AG04450 (cell line): Measurements from ENCODE around the gene PIAS1. TPM values are rescaled to one million over a fixed set of nuclear protein-coding genes. Genes with fewer than 3 reads are reported as not detected.

ENCODE experiments used
- CTCF ChIA-PET: fragments of 300-600, 350-600 bp; formaldehyde crosslinking; extraction: SDS; loops from one replicate; lab custom pipeline; 2022; ENCODE audit warnings: antibody characterized with exemption, inconsistent platforms; lab: Charles Lee
- POLR2A ChIA-PET: fragments of 350-600 bp; formaldehyde crosslinking; extraction: SDS; loops from one replicate; lab custom pipeline; 2021; ENCODE audit warnings: antibody characterized with exemption, inconsistent platforms; lab: Yijun Ruan, JAX
- DNase-seq: peaks from one replicate; pipeline ENCODE4 v3.0.0-alpha.2; 2011; ENCODE audit warnings: low read depth, low spot score
- H3K27ac ChIP-seq: one replicate; pipeline ENCODE4 v1.5.1; 2012; ENCODE audit warnings: low read depth, low read length, control low read depth
- H3K27me3 ChIP-seq: one replicate; pipeline ENCODE4 v1.6.0; 2012; ENCODE audit warnings: low read length; ENCODE audit not compliant: control insufficient read depth, insufficient read depth
- H3K4me3 ChIP-seq: 2 replicates; pipeline ENCODE4 v1.5.1; 2011; ENCODE audit warnings: mild to moderate bottlenecking, low read depth, low read length, control low read depth
- H3K9me3 ChIP-seq: 2 replicates; pipeline ENCODE4 v1.5.1; 2012; ENCODE audit warnings: low read length; ENCODE audit not compliant: control insufficient read depth, insufficient read depth
- polyA plus RNA-seq: library from polyadenylated mRNA; depleted of rRNA; stranded (reverse); fragments of >200 nt; gene quantifications from 2 replicates; pipeline ENCODE4 v1.2.3, GENCODE V29; 2011
- TF ChIP-seq, protein P1 (sequence below): IDR thresholded peaks from 2 replicates; pipeline ENCODE4 v1.5.1; 2011; ENCODE audit warnings: low read depth, low read length, control low read depth, inconsistent platforms

The PIAS1 gene
- polyA plus RNA-seq, 1 experiment: 38.9 TPM

DNA sequence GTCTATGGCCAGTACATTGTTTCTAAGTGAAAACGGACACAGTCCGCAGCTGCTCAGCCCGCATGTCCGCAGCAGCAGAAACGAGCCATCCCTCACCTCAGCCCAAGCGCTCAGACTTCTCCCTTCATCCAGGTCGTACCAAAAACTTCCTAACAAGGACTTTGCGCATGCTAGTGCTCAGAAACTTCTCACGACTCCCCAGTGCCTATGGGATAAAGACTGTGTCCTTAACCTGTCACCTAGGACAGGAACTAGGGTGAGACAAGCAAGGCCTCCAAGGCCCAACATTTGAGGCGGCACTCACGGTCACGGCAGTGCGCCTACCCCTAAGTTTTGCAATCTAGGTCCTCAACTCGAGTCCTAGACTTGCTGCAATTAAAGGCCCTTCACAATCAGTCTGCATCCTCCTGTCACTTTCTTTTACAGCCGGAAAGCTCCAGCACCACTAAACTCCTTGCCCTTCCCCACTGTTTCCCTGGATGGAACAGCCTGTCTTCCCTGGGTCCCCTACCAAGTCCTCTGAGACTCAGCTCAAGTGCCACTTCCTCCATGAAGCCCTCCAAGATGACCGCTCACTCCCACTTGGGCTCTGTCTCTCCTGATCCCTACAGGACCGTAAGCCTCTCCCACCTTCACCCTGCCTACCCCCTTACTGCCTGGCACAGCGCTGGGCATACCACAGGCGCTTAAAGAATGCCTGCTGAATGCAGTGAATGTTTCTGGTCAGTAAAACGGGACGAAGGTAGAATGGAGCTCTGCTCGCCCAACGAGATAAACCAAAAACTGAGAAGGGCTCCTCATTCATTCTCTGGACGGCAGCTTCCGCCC is 174.2 kb downstream of the PIAS1 start:
- H3K27me3 ChIP-seq: no peaks in the 10 kb centered on the region
- ChIA-PET CTCF (interaction anchor here (1.4 kb wide), 1 partner anchor 17 kb away, joined by 4 read pairs; no protein-coding TSS in a partner anchor), POLR2A (interaction anchor here (0.9 kb wide), 1 partner anchor 50 kb away, joined by 3 read pairs; the partner anchor contains the start of gene FEM1B)
- TF ChIP-seq, protein P1, sequence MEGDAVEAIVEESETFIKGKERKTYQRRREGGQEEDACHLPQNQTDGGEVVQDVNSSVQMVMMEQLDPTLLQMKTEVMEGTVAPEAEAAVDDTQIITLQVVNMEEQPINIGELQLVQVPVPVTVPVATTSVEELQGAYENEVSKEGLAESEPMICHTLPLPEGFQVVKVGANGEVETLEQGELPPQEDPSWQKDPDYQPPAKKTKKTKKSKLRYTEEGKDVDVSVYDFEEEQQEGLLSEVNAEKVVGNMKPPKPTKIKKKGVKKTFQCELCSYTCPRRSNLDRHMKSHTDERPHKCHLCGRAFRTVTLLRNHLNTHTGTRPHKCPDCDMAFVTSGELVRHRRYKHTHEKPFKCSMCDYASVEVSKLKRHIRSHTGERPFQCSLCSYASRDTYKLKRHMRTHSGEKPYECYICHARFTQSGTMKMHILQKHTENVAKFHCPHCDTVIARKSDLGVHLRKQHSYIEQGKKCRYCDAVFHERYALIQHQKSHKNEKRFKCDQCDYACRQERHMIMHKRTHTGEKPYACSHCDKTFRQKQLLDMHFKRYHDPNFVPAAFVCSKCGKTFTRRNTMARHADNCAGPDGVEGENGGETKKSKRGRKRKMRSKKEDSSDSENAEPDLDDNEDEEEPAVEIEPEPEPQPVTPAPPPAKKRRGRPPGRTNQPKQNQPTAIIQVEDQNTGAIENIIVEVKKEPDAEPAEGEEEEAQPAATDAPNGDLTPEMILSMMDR: no peak
- H3K4me3 ChIP-seq: peak overlapping the region; percentile 77
- peak overlapping the region; percentile 47 for H3K27ac ChIP-seq
- DNase-seq: no peak
- no peaks in the 10 kb centered on the region; the same call in 1 of the 2 replicates for H3K9me3 ChIP-seq

GRCh38 chr15:68228971-68229385 is 174.9 kb downstream of the PIAS1 start:
- H3K27me3 ChIP-seq: no peaks in the 10 kb centered on the region
- CTCF ChIA-PET: no interaction called here
- POLR2A ChIA-PET: interaction anchor here (0.9 kb wide), 1 partner anchor 49 kb away, joined by 3 read pairs; the partner anchor contains the start of gene FEM1B
- peak overlapping the region; percentile 47 for H3K27ac ChIP-seq
- peak overlapping the region; percentile 77 for H3K4me3 ChIP-seq
- no peak for DNase-seq
- TF ChIP-seq, protein P1: no peak
- H3K9me3 ChIP-seq: no peaks in the 10 kb centered on the region; the same call in 1 of the 2 replicates

GRCh38 chr15:68229386-68230156 is 175.5 kb downstream of the PIAS1 start, which contains the start of gene CLN6:
Gene CLN6, minus strand, starts transcription at chr15:68229728. Its CDS starts 144 bp downstream, at chr15:68229584.
- ChIA-PET CTCF (no interaction called here), POLR2A (interaction anchor here (0.9 kb wide), 1 partner anchor 49 kb away, joined by 3 read pairs; the partner anchor contains the start of gene FEM1B)
- DNase-seq: peak; percentile 27
- Histone ChIP-seq H3K4me3 (peak within 1 kb of the TSS; percentile 77), H3K27me3 (no peaks in the 10 kb centered on the region), H3K27ac (peak within 1 kb of the TSS; percentile 52), H3K9me3 (no peaks in the 10 kb centered on the region; the same call in 1 of the 2 replicates)
- TF ChIP-seq, protein P1: no peak

DNA sequence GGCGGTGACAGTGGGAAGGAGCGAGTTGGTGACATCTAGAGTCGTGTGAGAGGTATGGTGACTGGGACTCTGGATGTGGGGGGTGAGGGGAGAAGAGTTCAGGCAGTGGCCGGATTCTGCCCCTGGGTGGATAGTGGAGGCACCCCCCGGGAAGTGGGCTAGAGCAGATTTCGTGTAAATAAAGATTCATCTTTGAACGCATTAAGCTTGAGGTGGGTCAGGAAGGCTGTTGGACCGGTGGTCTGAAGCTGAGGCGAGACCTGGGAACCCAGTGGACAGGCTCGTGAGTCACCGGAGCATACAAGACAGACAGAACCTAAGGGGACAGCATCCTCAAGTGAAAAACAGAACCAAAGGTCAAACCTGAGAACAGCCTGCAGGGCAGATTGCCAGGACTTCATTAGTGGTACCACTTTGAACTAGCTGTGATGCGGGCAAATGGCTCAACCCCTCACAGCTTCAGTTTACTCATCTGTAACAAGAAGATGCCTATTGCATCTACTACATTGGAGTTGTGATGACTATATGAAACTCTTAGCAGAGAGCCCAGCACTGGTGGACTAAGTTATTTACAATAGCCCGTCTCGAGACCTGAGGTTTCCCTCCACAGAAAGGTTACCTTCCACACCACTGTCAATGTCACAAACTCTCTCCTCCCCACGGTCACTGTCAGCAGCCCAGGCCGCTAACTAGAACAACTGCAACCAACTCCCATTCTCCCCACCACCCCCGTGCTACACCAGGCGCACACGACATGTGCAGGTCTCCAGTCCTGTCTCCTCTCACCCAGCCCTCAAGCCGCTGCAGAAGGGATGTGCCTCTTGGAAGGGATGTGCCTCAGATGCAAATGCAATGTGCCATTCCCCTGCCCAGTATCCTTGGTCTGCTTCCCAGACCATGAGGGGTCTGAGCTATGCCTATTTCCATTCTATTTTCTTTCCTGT is 176.3 kb downstream of the PIAS1 start:
- Histone ChIP-seq H3K27ac (peak overlapping the region; percentile 52), H3K4me3 (peak overlapping the region; percentile 74), H3K27me3 (no peaks in the 10 kb centered on the region), H3K9me3 (no peaks in the 10 kb centered on the region; the same call in 1 of the 2 replicates)
- CTCF ChIA-PET: interaction anchor here (1.6 kb wide), 1 partner anchor 23 kb away, joined by 5 read pairs; no protein-coding TSS in a partner anchor
- no peak for DNase-seq
- POLR2A ChIA-PET: no interaction called here
- TF ChIP-seq, protein P1: no peak
